GM18502 (cell line): Measurements from ENCODE around the gene SLC39A11.

ENCODE experiments used
- ATAC-seq: cut with Tn5 transposase; IDR thresholded peaks from one replicate; pipeline ENCODE4 v1.9.1; 2021; ENCODE audit warnings: mild to moderate bottlenecking; ENCODE audit not compliant: unreplicated experiment, poor library complexity

The SLC39A11 gene

DNA sequence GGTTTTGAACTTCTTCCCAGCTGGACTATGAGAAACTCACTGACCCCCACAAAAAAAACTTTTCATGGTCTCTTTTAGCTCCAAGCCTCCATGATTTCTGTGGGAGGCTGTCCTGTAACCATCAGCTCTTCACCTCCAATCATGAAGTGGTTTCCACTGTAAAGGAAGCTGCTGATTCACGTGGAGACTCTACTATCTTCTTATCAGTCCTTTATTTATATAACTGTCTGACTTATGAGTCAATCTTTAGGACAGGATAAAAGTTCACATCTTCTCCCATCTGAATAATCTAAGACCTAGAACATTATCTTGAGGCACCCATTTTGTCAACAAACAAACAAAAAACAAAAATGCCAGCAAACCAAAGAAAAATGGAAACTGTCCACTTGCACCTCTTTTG is 409.9 kb downstream of the SLC39A11 start:
- ATAC-seq = no peak

DNA sequence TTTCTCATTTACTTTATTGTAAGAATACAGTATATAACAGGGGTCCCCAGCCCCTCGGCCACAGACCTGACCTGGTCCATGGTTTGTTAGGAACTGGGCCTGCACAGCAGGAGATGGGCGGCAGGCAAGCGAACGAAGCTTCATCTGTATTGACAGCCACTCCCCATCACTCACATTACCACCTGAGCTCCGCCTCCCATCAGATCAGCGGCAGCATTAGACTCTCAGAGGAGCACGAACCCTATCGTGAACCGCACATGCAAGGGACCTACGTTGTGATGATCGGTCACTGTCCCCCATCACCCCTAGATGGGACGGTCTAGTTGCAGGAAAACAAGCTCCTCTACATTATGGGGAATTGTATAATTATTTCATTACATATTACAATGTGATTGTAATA is 410.6 kb downstream of the SLC39A11 start:
- ATAC-seq = no peak

DNA sequence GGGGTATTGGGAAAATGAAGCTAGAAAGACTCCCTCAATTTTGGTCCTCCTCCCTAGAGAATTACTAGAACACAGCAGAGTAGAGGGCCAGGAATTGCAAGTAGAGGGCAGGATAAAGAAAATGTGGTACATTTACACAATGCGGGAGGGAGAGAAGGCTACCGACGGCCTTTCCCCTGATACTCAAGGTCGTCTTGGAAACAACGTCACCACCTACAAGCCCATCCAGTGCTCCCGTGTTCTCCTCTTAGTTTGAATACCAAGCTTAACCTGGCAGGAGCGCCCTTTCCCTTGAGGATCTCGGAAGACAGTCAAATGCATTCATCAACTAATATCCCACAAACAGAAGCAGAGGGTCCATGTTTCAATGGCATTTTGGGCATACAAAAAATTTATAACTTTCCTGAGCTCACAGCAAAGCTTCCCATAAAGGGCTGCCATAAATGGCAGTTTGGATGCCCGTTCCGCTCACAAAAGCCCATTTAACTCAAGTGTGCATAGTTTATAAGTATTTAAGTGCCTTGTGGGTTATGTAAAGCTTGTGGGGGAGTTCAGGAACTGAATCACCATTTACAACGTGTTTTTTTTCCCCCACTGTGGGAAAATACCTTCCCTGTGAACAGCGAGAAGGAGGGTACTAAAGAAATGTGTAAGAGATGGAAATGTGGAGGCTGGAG is 414.6 kb downstream of the SLC39A11 start:
- no peak for ATAC-seq

DNA sequence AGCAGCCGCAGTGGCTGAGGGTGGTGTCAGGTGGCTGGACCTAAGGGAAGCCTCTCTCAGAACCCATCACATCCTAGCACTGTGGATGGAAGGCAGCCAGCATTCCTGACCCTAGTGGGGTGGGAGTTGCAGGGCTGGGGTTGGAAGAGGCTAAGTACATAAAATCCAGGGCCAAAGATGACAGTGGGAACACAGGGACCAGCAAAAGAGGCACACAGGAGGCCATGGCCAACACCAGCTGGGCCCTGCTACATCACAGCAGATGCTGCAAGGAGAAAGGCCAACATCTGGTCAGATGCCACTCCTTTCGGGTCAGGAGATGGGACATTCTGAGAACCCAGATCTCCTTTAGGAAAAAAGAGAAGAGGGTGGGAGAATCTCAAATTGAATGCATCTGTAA is 415.4 kb downstream of the SLC39A11 start:
- ATAC-seq = no peak

DNA sequence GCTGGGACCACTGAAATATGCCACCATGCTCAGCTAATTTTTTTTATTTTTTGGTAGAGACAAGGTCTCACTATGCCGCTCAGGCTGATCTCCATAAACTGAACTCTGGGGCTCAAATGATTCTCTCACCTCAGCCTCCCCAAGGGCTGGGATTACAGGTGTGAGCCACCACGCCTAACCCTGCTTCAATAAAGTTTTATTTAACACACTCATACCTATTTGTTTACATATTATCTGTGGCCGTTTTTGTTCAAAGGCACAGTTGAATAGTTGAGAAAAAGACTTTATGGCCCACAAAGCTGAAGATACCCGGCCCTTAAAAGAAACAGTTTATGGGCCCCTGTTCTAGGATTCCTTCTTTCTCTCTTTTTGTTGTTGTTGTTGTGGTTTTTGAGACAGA is 419.8 kb downstream of the SLC39A11 start:
- no peak for ATAC-seq

DNA sequence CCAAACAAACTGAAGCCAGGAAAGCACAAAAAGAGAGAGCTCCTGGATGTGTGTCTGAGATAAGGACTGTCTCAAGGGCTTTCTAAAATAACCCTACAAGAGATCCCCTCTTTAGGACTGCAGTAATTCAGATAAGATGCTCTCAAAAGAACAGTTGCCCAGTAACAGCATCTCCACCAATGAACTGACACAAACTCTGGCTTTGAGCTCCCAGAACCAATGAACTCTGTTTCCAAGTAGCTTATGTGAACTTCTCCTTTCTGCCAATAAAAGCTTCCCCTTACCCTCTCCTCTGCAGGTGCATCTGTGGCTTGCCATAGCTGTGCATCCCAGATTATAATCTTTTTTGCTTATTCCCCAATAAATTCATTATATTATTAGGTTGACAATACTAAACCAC is 421.5 kb downstream of the SLC39A11 start:
- no peak for ATAC-seq

DNA sequence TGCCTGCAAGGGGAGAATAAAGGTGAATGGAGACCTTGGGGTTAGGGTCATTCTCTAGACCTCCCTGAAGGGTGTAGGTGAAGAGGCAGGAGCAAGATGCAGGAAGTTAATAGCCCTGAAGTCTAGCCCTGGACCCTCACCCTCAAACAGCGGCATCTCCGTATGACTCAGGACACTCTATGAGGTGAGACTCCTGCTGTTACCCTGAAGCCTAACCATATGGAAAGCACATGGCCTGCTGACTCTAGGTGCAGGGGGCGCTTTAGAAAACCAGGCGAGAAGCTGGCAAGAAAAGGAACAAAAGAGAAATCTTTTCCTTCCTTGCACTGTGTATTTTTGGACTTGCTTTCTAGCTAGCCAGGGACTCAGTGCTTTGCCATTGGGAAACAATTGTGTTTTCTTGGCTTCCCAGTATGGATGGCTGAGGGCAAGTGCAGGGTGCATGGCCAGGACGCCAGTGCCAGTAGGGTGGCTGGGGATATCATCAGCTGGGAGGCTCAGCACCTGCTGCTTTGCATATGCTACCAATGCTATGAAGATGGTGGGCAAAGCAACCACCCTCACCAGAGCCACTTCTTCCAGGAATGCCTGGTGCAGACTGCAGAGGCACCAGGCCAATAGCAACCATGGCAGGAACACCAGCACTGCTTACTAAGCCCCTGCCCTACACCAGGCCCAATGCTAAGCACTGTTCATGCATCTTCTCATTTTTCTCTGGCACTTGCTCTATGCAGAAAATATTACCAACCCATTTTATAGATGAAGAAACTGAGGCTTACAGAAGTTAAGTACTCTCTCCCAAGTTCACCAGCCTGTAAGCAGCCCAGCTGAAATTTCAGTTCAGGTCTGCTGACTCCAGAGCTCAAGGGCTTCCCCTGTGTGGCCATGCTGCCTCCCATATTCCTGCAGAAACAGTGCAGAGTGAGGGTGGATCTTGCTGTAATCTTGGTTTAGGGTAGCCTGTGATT is 425.1 kb downstream of the SLC39A11 start:
- ATAC-seq = no peak

DNA sequence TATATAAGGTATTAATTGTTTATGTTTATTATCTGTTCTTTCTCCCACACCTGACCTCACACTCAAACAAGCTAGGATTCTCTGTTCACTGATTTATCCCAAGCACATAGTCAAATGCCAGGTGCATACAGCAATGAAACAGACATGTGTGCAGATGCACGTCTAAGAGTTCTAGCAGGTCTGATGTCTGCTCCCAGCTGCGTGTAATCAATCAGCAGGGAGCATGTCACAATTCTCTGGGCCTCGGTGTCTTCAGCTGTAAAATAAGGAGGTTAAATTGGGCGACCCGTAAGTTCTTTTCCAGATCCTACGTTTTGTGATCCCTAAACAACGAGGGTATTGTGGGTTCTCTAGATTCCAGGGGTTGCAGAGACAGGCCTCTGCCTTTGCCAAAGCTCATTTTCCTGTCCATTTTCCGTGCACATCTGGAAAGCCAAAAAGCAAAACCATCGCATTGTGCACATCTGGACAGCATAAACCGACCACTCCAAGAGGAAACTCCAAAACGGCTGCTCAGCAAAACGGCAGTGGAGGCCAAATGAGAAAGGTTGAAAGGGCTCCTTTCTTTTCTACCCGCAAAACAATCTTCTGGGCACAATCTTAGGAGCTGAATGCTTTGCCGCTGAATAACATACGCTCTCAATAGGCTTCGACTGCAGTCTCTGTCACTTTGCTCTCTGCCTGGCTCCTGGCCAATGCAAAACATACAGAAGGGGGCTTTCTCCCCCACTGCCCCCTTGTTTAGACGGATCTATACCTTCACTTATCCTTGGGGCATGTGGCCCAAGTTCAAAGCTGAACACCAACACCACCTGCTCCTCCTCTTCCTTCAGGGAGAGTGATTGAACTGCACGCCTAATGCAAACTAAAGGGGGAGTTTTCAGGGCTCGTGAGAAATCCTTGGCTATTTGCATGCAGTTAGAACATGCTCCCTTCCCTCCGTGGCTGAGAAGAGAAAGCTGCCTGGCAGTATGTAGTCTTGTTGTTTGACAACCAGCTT is 426.3 kb downstream of the SLC39A11 start:
- no peak for ATAC-seq

DNA sequence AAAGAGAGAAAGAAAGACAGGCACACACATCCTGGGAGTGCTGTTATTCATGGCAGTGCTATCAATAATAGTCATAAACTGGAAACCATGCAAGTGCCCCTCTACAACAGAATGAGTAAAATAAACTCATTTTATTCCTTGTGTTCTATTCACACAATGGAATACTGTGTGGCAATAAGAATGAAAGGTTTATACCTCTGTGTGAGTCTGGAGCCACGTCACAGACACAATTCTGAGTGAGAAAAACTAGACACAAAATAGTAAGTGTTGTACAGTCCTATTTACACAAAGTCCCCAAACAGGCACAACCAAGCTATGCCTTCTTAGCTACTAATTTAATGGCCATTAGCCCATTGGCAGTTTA is 429.7 kb downstream of the SLC39A11 start:
- no peak for ATAC-seq

DNA sequence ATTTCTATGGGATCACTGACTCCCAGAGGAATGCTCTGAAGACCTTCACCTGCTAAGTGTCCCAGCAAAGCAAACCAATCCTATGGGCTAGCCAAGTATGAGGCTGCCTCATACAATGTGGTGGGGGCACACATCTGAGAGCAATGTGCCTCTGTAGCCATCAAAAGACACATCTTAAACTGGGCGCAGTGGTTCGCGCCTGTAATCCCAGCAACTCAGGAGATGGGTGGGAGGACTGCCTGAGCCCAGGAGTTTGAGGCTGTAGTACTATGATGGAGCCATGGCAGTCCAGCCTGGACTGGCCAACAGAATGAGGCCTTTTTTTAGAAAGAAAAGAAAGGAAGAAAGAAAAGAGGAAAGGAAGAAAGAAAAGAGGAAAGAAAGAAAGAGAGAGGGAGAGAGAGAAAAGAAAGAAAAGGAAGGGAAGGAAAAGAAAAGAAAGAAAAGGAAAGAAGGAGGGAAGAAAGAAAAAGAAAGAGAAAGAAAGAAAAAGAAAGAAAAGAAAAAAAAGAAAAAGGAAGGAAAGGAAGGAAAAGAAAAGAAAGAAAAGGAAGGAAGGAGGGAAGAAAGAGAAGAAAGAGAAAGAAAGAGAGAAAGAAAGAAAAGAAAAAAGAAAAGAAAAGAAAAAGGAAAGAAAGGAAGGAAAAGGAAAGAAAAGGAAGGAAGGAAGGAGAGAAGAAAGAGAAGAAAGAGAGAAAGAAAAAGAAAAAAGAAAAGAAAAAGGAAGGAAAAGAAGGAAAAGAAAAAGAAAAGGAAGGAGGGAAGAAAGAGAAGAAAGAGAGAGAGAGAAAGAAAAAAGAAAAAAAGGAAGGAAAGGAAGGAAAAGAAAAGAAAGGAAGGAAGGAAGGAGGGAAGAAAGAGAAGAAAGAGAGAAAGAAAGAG is 430.3 kb downstream of the SLC39A11 start:
- no peak for ATAC-seq

DNA sequence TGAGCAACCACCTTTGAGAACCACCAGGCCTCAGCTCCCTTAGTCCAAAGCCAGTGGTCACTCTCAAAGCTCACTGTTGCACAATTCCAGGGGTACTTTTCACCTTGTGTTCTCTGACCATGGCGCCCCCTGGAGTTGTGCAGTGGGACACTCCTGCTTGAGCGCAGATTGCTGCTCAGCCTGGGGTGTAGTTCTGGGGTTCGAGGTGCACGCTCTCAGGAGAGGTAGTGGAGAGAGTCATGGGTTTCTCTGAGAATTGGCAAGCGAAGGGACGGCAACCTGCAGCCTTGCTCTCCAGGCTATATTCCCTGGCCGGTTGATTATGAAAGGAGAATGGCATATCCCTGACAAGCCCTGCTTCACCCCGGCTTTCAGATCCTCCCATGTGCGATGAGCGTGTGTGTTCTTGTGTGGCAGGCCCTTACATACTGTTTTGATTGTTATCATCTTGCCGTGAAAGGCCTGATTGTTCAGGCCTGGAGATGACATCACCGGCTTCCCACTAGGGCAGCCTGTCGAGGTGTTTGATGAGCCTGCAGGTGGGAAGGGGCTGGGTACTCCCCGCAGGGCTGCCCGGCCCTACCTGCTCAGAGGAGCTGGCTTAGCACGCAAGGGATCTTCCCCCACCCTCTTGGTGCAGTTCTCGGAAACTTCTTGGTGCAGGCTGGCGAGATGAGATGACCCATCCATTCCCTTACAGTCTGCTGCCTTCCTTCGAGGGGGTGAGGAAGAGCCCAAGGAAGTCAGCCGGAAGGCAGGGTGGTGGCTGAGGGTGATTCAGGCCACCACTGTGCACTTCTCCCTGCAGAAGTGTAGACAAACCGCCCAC is 431.2 kb downstream of the SLC39A11 start:
- ATAC-seq = no peak

DNA sequence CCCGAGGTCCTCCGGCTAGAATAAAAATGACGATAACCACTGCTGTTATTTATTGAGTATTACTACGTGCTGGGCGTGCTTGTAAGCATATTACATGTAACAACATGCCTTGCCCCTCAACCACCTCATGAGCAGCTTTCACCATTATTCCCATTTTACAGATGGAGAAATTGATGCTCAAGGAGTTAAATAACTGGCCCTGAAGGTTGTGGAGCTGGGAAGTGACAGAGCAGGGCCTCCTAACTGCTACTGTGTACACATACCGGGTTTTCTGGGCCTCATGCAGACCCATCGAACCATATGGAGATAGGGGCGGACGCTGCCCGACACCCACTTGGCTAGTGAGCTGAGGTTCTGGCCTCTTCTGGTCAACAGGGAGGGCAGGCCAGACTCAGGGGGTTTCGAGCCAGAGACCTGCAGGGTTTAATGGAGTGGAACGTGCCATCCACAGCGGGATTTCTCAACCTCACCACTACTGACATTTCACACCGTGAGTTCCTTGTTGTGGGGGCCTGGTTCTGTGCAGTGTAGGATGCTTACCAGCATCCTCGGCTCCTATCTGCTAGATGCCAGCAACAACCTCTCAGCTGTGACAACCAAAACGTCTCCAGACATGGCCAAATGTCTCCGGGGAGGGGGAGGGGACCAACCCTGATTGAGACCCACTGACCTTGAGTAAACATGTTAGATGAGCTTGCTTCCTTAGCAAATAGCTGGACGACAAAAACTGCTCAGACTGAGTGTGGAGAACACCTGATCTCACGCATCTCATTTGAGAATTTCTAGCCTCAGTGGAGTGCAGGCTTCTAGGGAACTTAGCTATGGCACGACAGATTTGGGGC is 432.0 kb downstream of the SLC39A11 start:
- no peak for ATAC-seq

DNA sequence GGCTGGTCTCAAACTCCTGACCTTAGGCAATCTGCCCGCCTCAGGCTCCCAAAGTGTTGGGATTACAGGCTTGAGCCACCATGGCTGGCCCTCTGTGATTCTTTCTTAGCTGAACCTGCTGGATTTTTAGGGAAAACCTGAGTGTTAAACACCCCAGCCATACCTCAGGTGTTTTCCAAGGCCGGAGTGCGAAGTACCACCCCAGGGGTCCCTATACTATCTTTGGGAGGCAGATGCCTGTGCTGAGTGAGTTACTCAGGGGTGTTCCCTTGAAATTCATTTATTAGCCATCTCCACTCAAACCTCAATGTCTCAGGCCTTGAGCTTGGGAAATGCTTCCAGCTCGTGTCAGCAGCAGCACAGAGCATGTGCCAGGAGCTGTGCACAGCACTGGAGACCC is 432.7 kb downstream of the SLC39A11 start:
- no peak for ATAC-seq

DNA sequence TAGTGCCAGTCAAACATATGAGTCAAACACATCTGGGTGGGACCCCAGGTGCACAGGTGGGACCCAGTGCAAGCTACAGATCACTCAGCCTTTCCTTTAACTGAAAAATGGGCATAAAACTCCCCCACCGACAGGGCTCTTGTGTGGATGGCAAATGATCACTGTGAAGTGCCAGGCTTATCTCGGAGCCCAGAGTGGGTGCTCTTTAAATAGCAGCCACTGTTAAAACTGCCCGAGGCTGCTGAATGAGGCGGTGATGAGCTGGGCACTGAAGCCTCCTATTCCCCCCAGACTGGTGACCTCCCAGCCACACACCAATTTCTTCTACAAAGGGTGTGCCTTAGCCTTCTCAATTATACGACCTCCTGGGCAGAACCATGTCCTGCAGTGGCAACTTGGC is 433.8 kb downstream of the SLC39A11 start:
- ATAC-seq = no peak

DNA sequence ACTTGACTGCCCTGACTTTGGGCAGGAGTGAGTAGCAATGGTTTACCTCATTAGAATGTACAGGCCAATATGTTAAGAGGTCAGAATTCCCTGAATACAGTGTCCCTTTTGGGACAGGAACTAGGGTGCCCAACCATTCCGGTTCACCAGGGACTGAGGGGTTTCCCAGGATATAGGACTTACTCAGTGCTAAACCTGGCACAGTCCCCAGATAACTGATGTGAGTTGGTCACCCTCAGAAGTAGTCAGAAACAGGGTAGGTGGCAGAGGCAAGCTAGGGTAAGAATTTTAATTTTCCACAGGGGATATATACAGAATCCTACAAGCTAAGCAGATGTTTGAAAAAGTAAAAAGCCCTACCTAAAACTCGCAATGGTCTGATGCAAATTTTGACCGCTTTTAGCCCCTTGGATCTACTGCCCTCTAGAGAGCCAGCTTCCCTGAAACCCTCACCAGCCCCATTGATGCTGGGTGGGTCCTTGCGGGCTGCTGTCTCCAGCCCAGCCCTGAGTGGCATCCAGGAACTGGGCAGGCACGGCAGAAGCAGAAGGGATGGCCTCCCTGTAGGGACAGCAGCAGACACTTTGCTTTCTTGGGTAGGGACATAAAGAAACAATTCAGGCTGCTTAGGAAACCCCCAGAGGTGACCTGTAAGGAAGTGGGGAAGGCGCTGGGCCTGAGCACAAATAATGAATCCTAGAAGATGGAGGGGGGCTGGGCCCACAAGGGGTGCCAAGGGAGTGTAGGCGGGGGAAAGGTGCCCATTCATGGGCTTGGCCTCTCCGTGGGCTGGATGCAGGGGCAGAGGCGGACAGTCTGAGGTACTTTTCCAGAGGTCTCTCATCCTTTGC is 434.8 kb downstream of the SLC39A11 start:
- ATAC-seq = no peak

DNA sequence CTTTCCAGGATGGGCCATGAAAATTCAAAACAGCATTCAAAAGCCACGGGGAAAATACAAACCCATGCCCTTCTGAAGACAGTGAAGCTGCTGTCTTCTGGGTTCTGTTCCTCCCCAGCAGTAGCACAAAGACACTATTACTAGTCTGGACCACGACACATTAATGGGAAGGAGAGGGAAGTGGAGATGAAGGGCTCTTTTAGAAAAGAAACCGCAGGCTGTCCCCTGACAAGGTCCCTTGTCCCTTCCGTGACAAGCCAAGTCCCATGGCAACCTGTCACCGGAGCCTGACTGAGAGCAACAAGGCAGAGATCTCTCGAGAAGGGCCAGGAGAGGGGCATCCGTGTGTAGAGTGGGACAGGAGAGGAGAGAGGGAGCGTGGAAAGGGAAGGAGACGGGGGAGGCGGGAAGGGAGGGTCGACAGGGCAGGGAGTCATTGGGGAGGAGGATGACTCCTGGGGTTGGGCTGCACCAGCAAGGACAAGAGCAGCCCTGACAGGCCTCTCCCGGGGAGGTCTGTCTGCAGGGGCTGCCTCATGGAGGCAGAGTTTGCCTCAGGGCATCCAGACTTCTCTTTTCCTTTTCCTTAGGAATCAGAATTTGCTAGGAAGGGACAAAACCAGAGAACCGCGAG is 436.2 kb downstream of the SLC39A11 start:
- no peak for ATAC-seq

DNA sequence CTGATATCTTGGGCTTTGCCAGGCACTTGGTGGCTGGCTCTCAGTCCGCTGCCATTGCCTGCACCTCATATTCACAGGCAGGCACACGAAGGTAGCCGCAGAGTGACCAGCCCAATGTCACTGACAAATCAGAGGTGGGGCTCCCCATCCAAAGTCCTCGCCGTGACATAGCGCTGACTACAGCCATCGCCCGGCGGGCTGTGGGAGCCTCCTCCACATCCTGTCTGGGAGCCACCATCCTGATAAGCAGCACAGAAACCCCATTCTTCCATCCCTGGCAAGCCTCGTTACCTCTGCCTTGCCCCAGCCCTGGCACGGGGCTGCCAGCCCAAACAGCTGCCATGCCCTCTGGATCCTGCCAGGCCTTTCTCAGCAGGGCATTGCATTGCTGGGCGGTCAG is 437.8 kb downstream of the SLC39A11 start:
- ATAC-seq = no peak
